GM12891 (cell line): ENCODE measurements around the gene ALOX15B. TPM values are rescaled to one million over a fixed set of nuclear protein-coding genes. Genes with fewer than 3 reads are reported as not detected.

Experiments
- DNase-seq: peaks from one replicate; pipeline ENCODE4 v3.0.0; 2011; ENCODE audit warnings: low spot score; ENCODE audit not compliant: insufficient read length
- FAIRE-seq: peaks from 2 replicates; lab custom pipeline; 2011; peaks lifted over from hg19 to GRCh38; lab: Jason Lieb, UNC
- PAX5 ChIP-seq: IDR thresholded peaks from 2 replicates; pipeline ENCODE4 v1.6.1; 2011; ENCODE audit warnings: low read length, moderate library complexity, mild to moderate bottlenecking; ENCODE audit not compliant: insufficient read depth, severe bottlenecking
- POLR2A ChIP-seq: IDR thresholded peaks from 2 replicates; pipeline ENCODE4 v1.6.1; 2011; ENCODE audit warnings: low read depth, low read length, control low read depth
- POLR2AphosphoS5 ChIP-seq: IDR thresholded peaks from 2 replicates; pipeline ENCODE4 v1.6.1; 2011; ENCODE audit warnings: low read depth, low read length, control low read depth
- POU2F2 ChIP-seq: IDR thresholded peaks from 2 replicates; pipeline ENCODE4 v1.6.1; 2011; ENCODE audit warnings: low read depth, mild to moderate bottlenecking, control low read depth, low read length, moderate library complexity
- SPI1 ChIP-seq: IDR thresholded peaks from 2 replicates; pipeline ENCODE4 v1.6.1; 2011; ENCODE audit warnings: low read depth, low read length, control low read depth
- TAF1 ChIP-seq: IDR thresholded peaks from 2 replicates; pipeline ENCODE4 v1.6.1; 2011; ENCODE audit warnings: low read depth, low read length, control low read depth
- polyA plus RNA-seq: library from polyadenylated mRNA; unstranded; fragments of >200 nt; gene quantifications from one replicate; pipeline ENCODE4 v1.2.1, GENCODE V29; 2012; ENCODE audit warnings: low read depth, missing spikeins, inconsistent platforms; ENCODE audit not compliant: missing spikeins

Gene ALOX15B
- 0.10 TPM for polyA plus RNA-seq

GRCh38 chr17:8038954-8039610 is at the start of gene ALOX15B:
Gene ALOX15B (plus strand): TSS chr17:8039059. CDS start chr17:8039156, 97 bp downstream.
- DNase-seq (no peak), FAIRE-seq (no peak)
- TF ChIP-seq POU2F2: no peak
- TF ChIP-seq TAF1: no peak
- TF ChIP-seq POLR2AphosphoS5: no peak
- TF ChIP-seq SPI1: no peak
- TF ChIP-seq PAX5: no peak
- no peak for TF ChIP-seq POLR2A

- DNase-seq (peak; percentile 82), FAIRE-seq (peak; percentile 94)
- peak; percentile 8; the same call in 1 of the 2 replicates for TF ChIP-seq SPI1
- no peak for TF ChIP-seq PAX5
Measured at GRCh38 chr17:7989781-7990655, 48.8 kb upstream of the ALOX15B start.

GRCh38 chr17:7992516-7992915 is 46.3 kb upstream of the ALOX15B start:
- FAIRE-seq: no peak
- TF ChIP-seq POLR2A (no peak), SPI1 (no peak), PAX5 (no peak), POU2F2 (no peak), TAF1 (no peak), POLR2AphosphoS5 (no peak)
- no peak for DNase-seq

- FAIRE-seq (no peak), DNase-seq (no peak)
- no peak for TF ChIP-seq TAF1
- no peak for TF ChIP-seq POU2F2
- TF ChIP-seq POLR2A: no peak
- TF ChIP-seq PAX5: no peak
- no peak for TF ChIP-seq SPI1
- no peak for TF ChIP-seq POLR2AphosphoS5
Measured at GRCh38 chr17:7992924-7993323, 45.9 kb upstream of the ALOX15B start.

GRCh38 chr17:7993972-7994589 is 44.8 kb upstream of the ALOX15B start:
- no peak for DNase-seq
- FAIRE-seq: no peak

GRCh38 chr17:7995724-7996123 is 43.1 kb upstream of the ALOX15B start:
- FAIRE-seq: no peak
- DNase-seq: no peak
- TF ChIP-seq POU2F2: no peak
- TF ChIP-seq POLR2A: no peak
- TF ChIP-seq POLR2AphosphoS5: no peak
- no peak for TF ChIP-seq PAX5
- no peak for TF ChIP-seq SPI1
- no peak for TF ChIP-seq TAF1

More at GRCh38 chr17:7993972-7994589, 44.8 kb upstream of the ALOX15B start:
- TF ChIP-seq TAF1 (no peak), PAX5 (no peak), POU2F2 (no peak), POLR2AphosphoS5 (no peak), SPI1 (no peak), POLR2A (no peak)

- no peak for FAIRE-seq
- no peak for TF ChIP-seq POU2F2
Measured at GRCh38 chr17:7997186-7997585, 41.7 kb upstream of the ALOX15B start.

GRCh38 chr17:8001976-8002720 is 36.7 kb upstream of the ALOX15B start, which contains the start of gene GUCY2D:
Gene GUCY2D (plus strand): TSS chr17:8002615. CDS start chr17:8003048, 433 bp downstream.
- FAIRE-seq (peak; percentile 26), DNase-seq (no peak)
- TF ChIP-seq SPI1: peak; percentile 48; the same call in 1 of the 2 replicates
- TF ChIP-seq POLR2AphosphoS5: no peak
- no peak for TF ChIP-seq TAF1
- no peak for TF ChIP-seq POU2F2
- TF ChIP-seq PAX5: no peak
- TF ChIP-seq POLR2A: no peak

More at GRCh38 chr17:7997186-7997585, 41.7 kb upstream of the ALOX15B start:
- DNase-seq: no peak
